Endothelial cell of umbilical vein (primary cell): Measurements from ENCODE around the gene TCF23.
"Not testable (repeated sequence)": the region's sequence is repeated elsewhere in the genome, so short reads cannot be mapped to it uniquely, and the experiment has no call there.

ENCODE experiments used
- JUN ChIP-seq: IDR thresholded peaks from 2 replicates; pipeline ENCODE4 v1.6.1; 2011; ENCODE audit warnings: borderline replicate concordance, low read depth; ENCODE audit not compliant: insufficient read length, insufficient read depth
- MYC ChIP-seq: IDR thresholded peaks from one replicate; pipeline ENCODE4 v1.6.1; 2011; ENCODE audit warnings: mild to moderate bottlenecking, low read depth, low read length
- TF ChIP-seq, protein P1 (sequence below), 2 donors: IDR thresholded peaks; 1 replicate in 1 of 2; 2 replicates in 1 of 2; pipeline ENCODE4 v1.5.1; 2011; ENCODE audit warnings: low read length in 2 of 2, mild to moderate bottlenecking in 2 of 2, moderate library complexity in 2 of 2, control low read depth in 1 of 2, inconsistent platforms in 1 of 2, low read depth in 1 of 2; ENCODE audit not compliant: insufficient read depth in 1 of 2; ENCODE audit errors: extremely low read depth in 1 of 2

- TF ChIP-seq JUN, MYC: not testable (repeated sequence)
- TF ChIP-seq, protein P1, sequence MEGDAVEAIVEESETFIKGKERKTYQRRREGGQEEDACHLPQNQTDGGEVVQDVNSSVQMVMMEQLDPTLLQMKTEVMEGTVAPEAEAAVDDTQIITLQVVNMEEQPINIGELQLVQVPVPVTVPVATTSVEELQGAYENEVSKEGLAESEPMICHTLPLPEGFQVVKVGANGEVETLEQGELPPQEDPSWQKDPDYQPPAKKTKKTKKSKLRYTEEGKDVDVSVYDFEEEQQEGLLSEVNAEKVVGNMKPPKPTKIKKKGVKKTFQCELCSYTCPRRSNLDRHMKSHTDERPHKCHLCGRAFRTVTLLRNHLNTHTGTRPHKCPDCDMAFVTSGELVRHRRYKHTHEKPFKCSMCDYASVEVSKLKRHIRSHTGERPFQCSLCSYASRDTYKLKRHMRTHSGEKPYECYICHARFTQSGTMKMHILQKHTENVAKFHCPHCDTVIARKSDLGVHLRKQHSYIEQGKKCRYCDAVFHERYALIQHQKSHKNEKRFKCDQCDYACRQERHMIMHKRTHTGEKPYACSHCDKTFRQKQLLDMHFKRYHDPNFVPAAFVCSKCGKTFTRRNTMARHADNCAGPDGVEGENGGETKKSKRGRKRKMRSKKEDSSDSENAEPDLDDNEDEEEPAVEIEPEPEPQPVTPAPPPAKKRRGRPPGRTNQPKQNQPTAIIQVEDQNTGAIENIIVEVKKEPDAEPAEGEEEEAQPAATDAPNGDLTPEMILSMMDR (IDR thresholded peaks at IDR 0.05; ENCODE audit: extremely low read depth in 1 of 2, insufficient read depth in 1 of 2, low read depth in 1 of 2, low read length in 2 of 2) = not testable (repeated sequence)
Measured at GRCh38 chr2:27110603-27111352, 38.0 kb upstream of the TCF23 start.
